ENCODE results near the gene SPIB. TPM values are rescaled to one million over a fixed set of nuclear protein-coding genes. Genes with fewer than 3 reads are reported as not detected.

Gene SPIB
- total RNA-seq, 1 donor from 2014 or later: not detected

GRCh38 chr19:50392759-50393158 is 26.0 kb upstream of the SPIB start:
- no peak overlapping the region for H3K27ac ChIP-seq
- H3K27me3 ChIP-seq: no peaks in the 10 kb centered on the region
- no peak overlapping the region for H3K4me3 Mint-ChIP-seq
- peaks cover 2% of the 10 kb centered on the region for H3K4me1 Mint-ChIP-seq
- H3K36me3 ChIP-seq: peaks cover 6% of the 10 kb centered on the region
- H3K9me3 Mint-ChIP-seq: peaks cover 19% of the 10 kb centered on the region
- H3K27me3 Mint-ChIP-seq (ENCODE audit: insufficient read depth, low read depth): peaks cover 8% of the 10 kb centered on the region
- no peaks in the 10 kb centered on the region for H4K20me1 ChIP-seq (ENCODE audit: low read depth)
- peaks cover 48% of the 10 kb centered on the region for H3K36me3 Mint-ChIP-seq
- peaks cover 88% of the 10 kb centered on the region for H3K79me2 ChIP-seq (ENCODE audit: low read depth)
- H3K9me3 ChIP-seq (ENCODE audit: low read depth): no peaks in the 10 kb centered on the region
- no peak overlapping the region for H3K9ac ChIP-seq
- DNase-seq (ENCODE audit: low spot score): no peak
- H3K4me1 ChIP-seq: no peaks in the 10 kb centered on the region
- TF ChIP-seq, protein P1, sequence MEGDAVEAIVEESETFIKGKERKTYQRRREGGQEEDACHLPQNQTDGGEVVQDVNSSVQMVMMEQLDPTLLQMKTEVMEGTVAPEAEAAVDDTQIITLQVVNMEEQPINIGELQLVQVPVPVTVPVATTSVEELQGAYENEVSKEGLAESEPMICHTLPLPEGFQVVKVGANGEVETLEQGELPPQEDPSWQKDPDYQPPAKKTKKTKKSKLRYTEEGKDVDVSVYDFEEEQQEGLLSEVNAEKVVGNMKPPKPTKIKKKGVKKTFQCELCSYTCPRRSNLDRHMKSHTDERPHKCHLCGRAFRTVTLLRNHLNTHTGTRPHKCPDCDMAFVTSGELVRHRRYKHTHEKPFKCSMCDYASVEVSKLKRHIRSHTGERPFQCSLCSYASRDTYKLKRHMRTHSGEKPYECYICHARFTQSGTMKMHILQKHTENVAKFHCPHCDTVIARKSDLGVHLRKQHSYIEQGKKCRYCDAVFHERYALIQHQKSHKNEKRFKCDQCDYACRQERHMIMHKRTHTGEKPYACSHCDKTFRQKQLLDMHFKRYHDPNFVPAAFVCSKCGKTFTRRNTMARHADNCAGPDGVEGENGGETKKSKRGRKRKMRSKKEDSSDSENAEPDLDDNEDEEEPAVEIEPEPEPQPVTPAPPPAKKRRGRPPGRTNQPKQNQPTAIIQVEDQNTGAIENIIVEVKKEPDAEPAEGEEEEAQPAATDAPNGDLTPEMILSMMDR (IDR thresholded peaks at IDR 0.05): no peak
- no peak for TF ChIP-seq EZH2phosphoT487 (IDR thresholded peaks at IDR 0.05)
- H3K4me3 ChIP-seq: no peak overlapping the region
- H3F3A ChIP-seq (ENCODE audit: low read depth): no peaks in the 10 kb centered on the region
- no peak overlapping the region for H3K4me2 ChIP-seq
- no peak overlapping the region for H2AFZ ChIP-seq (replicated peaks)
- no peak overlapping the region for H3K27ac Mint-ChIP-seq

- H3K27ac Mint-ChIP-seq: no peak overlapping the region
- H3K27me3 Mint-ChIP-seq (ENCODE audit: insufficient read depth, low read depth): peaks cover 8% of the 10 kb centered on the region
- no peak overlapping the region for H3K4me3 Mint-ChIP-seq
- no peak overlapping the region for H3K4me2 ChIP-seq
- no peaks in the 10 kb centered on the region for H3K9me3 ChIP-seq (ENCODE audit: low read depth)
- H2AFZ ChIP-seq (replicated peaks): no peak overlapping the region
- peaks cover 5% of the 10 kb centered on the region for H3K4me1 Mint-ChIP-seq
- no peaks in the 10 kb centered on the region for H3K4me1 ChIP-seq
- no peak overlapping the region for H3K4me3 ChIP-seq
- H3K9ac ChIP-seq: no peak overlapping the region
- H3K27ac ChIP-seq: no peak overlapping the region
- H4K20me1 ChIP-seq (ENCODE audit: low read depth): peaks cover 1% of the 10 kb centered on the region
- H3K27me3 ChIP-seq: no peaks in the 10 kb centered on the region
- DNase-seq (ENCODE audit: low spot score): no peak
- H3K36me3 Mint-ChIP-seq: peaks cover 43% of the 10 kb centered on the region
- peaks cover 85% of the 10 kb centered on the region for H3K79me2 ChIP-seq (ENCODE audit: low read depth)
- no peaks in the 10 kb centered on the region for H3F3A ChIP-seq (ENCODE audit: low read depth)
- H3K36me3 ChIP-seq: peaks cover 4% of the 10 kb centered on the region
- H3K9me3 Mint-ChIP-seq: peaks cover 19% of the 10 kb centered on the region
- TF ChIP-seq EZH2 (IDR thresholded peaks at IDR 0.05): no peak
- TF ChIP-seq, protein P1 (IDR thresholded peaks at IDR 0.05): no peak
- no peak for TF ChIP-seq EZH2phosphoT487 (IDR thresholded peaks at IDR 0.05)
These were observed 25.1 kb upstream of the SPIB start for GRCh38 chr19:50393589-50393988.

GRCh38 chr19:50394017-50394416 is 24.7 kb upstream of the SPIB start:
- H3K4me3 Mint-ChIP-seq: no peak overlapping the region
- Histone ChIP-seq H3K9ac (no peak overlapping the region), H3K4me2 (no peak overlapping the region), H3F3A (ENCODE audit: low read depth) (no peaks in the 10 kb centered on the region), H3K9me3 (ENCODE audit: low read depth) (no peaks in the 10 kb centered on the region), H3K27ac (no peak overlapping the region), H3K36me3 (peaks cover 4% of the 10 kb centered on the region), H2AFZ (replicated peaks) (no peak overlapping the region), H4K20me1 (ENCODE audit: low read depth) (peaks cover 4% of the 10 kb centered on the region), H3K4me1 (no peaks in the 10 kb centered on the region), H3K79me2 (ENCODE audit: low read depth) (peaks cover 81% of the 10 kb centered on the region), H3K27me3 (no peaks in the 10 kb centered on the region), H3K4me3 (no peak overlapping the region)
- TF ChIP-seq, protein P1 (IDR thresholded peaks at IDR 0.05): no peak
- TF ChIP-seq EZH2 (IDR thresholded peaks at IDR 0.05): no peak
- no peak for TF ChIP-seq EZH2phosphoT487 (IDR thresholded peaks at IDR 0.05)
- H3K4me1 Mint-ChIP-seq: peaks cover 7% of the 10 kb centered on the region
- H3K27ac Mint-ChIP-seq: no peak overlapping the region
- H3K9me3 Mint-ChIP-seq: peaks cover 19% of the 10 kb centered on the region
- H3K27me3 Mint-ChIP-seq (ENCODE audit: insufficient read depth, low read depth): peaks cover 8% of the 10 kb centered on the region
- peaks cover 44% of the 10 kb centered on the region for H3K36me3 Mint-ChIP-seq
- DNase-seq (ENCODE audit: low spot score): no peak

Data from neural progenitor cell (in vitro differentiated cells).